GM23248 (cell line): ENCODE measurements around the gene SCN4B.

Source experiments
- EZH2 ChIP-seq: fragments of 200-600 bp; sonication (generic); IDR thresholded peaks from 2 replicates; pipeline ENCODE4 v1.6.1; 2018; ENCODE audit warnings: antibody characterized with exemption, mild to moderate bottlenecking; ENCODE audit not compliant: insufficient read depth, poor library complexity, severe bottlenecking
- EZH2phosphoT487 ChIP-seq: fragments of 200-600 bp; sonication (generic); IDR thresholded peaks from 2 replicates; pipeline ENCODE4 v1.6.1; 2018; ENCODE audit warnings: antibody characterized with exemption, moderate library complexity, mild to moderate bottlenecking, low read depth; ENCODE audit not compliant: insufficient read depth

GRCh38 chr11:118152552-118153471, at the start of gene SCN4B:
- no peak for TF ChIP-seq EZH2phosphoT487
- TF ChIP-seq EZH2, result peak; percentile 68
